GM12864 (cell line): ENCODE results near the gene COA8.
"Not testable (repeated sequence)": the region's sequence is repeated elsewhere in the genome, so short reads cannot be mapped to it uniquely, and the experiment has no call there.

ENCODE experiments used
- DNase-seq: peaks from one replicate; pipeline ENCODE4 v3.0.0-alpha.2; 2011; ENCODE audit warnings: low read depth
- H3K4me3 ChIP-seq: 2 replicates; pipeline ENCODE4 v1.5.1; 2011; ENCODE audit warnings: mild to moderate bottlenecking, low read depth, low read length, control low read depth
- CTCF ChIP-seq: IDR thresholded peaks from 2 replicates; pipeline ENCODE4 v1.5.1; 2011; ENCODE audit warnings: low read depth, mild to moderate bottlenecking, moderate library complexity, low read length, control low read depth, inconsistent platforms; ENCODE audit errors: missing control alignments

Gene COA8

GRCh38 chr14:103522649-103523574 lies 39.8 kb upstream of the COA8 start, which contains the start of gene CKB:
Gene CKB (minus strand): TSS chr14:103522830. CDS start chr14:103522493, 337 bp downstream.
- no peak for DNase-seq

GRCh38 chr14:103523575-103523954 lies 39.2 kb upstream of the COA8 start:
- TF ChIP-seq CTCF: no peak
- no peak for DNase-seq
- no peak overlapping the region for H3K4me3 ChIP-seq

More at GRCh38 chr14:103522649-103523574, 39.8 kb upstream of the COA8 start, which contains the start of gene CKB:
- peak within 1 kb of the TSS; percentile 52 for H3K4me3 ChIP-seq
- TF ChIP-seq CTCF: no peak

GRCh38 chr14:103524002-103524935 lies 38.5 kb upstream of the COA8 start:
- no peak overlapping the region for H3K4me3 ChIP-seq
- DNase-seq: no peak

GRCh38 chr14:103525430-103526246 lies 37.1 kb upstream of the COA8 start:
- H3K4me3 ChIP-seq, DNase-seq: not testable (repeated sequence)

More at GRCh38 chr14:103524002-103524935, 38.5 kb upstream of the COA8 start:
- TF ChIP-seq CTCF: peak; percentile 9

GRCh38 chr14:103526247-103526913 lies 36.4 kb upstream of the COA8 start:
- no peak overlapping the region for H3K4me3 ChIP-seq
- no peak for DNase-seq

GRCh38 chr14:103526914-103527248 lies 35.9 kb upstream of the COA8 start:
- DNase-seq: no peak
- no peak for TF ChIP-seq CTCF
- no peak overlapping the region for H3K4me3 ChIP-seq

More at GRCh38 chr14:103526247-103526913, 36.4 kb upstream of the COA8 start:
- no peak for TF ChIP-seq CTCF
